GM23338 (cell line): ENCODE measurements around the gene CXorf49B. TPM values are rescaled to one million over a fixed set of nuclear protein-coding genes. Genes with fewer than 3 reads are reported as not detected.

Experiments used
- ATAC-seq: fragments of 200-7000 bp; cut with Tn5 transposase; 3 replicates; pipeline ENCODE4 v1.9.1; 2020
- DNase-seq: peaks from one replicate; pipeline ENCODE4 v3.0.0-alpha.2; 2015; ENCODE audit warnings: low spot score
- H2AFZ ChIP-seq: fragments of 200-600 bp; sonication (generic); 2 replicates; pipeline ENCODE4 v1.8.0; 2016; ENCODE audit warnings: antibody characterized with exemption, mild to moderate bottlenecking, moderate library complexity
- H3F3A ChIP-seq: fragments of 200-600 bp; sonication (generic); replicated peaks from 2 replicates; pipeline ENCODE4 v1.8.0; 2017; ENCODE audit warnings: antibody characterized with exemption, mixed run types, low read depth
- H3K27ac ChIP-seq: fragments of 200-600 bp; sonication (generic); 2 replicates; pipeline ENCODE4 v1.6.1; 2016; ENCODE audit warnings: low read depth
- H3K27me3 ChIP-seq: fragments of 200-600 bp; sonication (generic); 2 replicates; pipeline ENCODE4 v1.8.0; 2016; ENCODE audit warnings: mild to moderate bottlenecking, mixed run types, moderate library complexity; ENCODE audit not compliant: insufficient read depth
- H3K36me3 ChIP-seq: fragments of 200-600 bp; sonication (generic); 2 replicates; pipeline ENCODE4 v1.8.0; 2016; ENCODE audit warnings: mild to moderate bottlenecking; ENCODE audit not compliant: insufficient read depth
- H3K4me1 ChIP-seq: fragments of 200-600 bp; sonication (generic); 2 replicates; pipeline ENCODE4 v1.8.0; 2016; ENCODE audit warnings: mild to moderate bottlenecking, moderate library complexity; ENCODE audit not compliant: insufficient read depth
- H3K4me2 ChIP-seq: fragments of 200-600 bp; sonication (generic); 2 replicates; pipeline ENCODE4 v1.7.1; 2017; ENCODE audit warnings: mixed run types
- H3K4me3 ChIP-seq: fragments of 200-600 bp; sonication (generic); 2 replicates; pipeline ENCODE4 v1.6.1; 2016; ENCODE audit warnings: mixed run types
- H3K79me2 ChIP-seq: fragments of 200-600 bp; sonication (generic); replicated peaks from 2 replicates; pipeline ENCODE4 v1.8.0; 2017; ENCODE audit warnings: mild to moderate bottlenecking; ENCODE audit not compliant: insufficient read depth
- H3K9me2 ChIP-seq: fragments of 200-600 bp; sonication (generic); 2 replicates; pipeline ENCODE4 v1.8.0; 2017; ENCODE audit not compliant: insufficient read depth
- H4K20me1 ChIP-seq: fragments of 200-600 bp; sonication (generic); replicated peaks from 2 replicates; pipeline ENCODE4 v1.8.0; 2017; ENCODE audit warnings: mild to moderate bottlenecking; ENCODE audit not compliant: insufficient read depth
- H3K27ac Mint-ChIP-seq: 2 replicates; pipeline ENCODE4 v1.8.0; 2020; ENCODE audit warnings: inconsistent platforms, mild to moderate bottlenecking, moderate library complexity, mixed read lengths
- H3K27me3 Mint-ChIP-seq: 3 replicates; pipeline ENCODE4 v1.8.0; 2022; ENCODE audit warnings: low read depth, mild to moderate bottlenecking, moderate library complexity, mixed read lengths, inconsistent platforms; ENCODE audit not compliant: insufficient read depth, poor library complexity
- H3K36me3 Mint-ChIP-seq: 3 replicates; pipeline ENCODE4 v1.8.0; 2021; ENCODE audit warnings: low read depth, mild to moderate bottlenecking, inconsistent platforms, moderate library complexity, mixed read lengths
- H3K4me1 Mint-ChIP-seq: 3 replicates; pipeline ENCODE4 v1.8.0; 2020; ENCODE audit warnings: mild to moderate bottlenecking, inconsistent platforms, mixed read lengths
- H3K4me3 Mint-ChIP-seq: 3 replicates; pipeline ENCODE4 v1.8.0; 2021; ENCODE audit warnings: moderate library complexity, mild to moderate bottlenecking, inconsistent platforms, mixed read lengths
- H3K9me3 Mint-ChIP-seq: 3 replicates; pipeline ENCODE4 v1.8.0; 2020; ENCODE audit warnings: moderate library complexity, mild to moderate bottlenecking, inconsistent platforms, mixed read lengths
- CREB1 ChIP-seq: fragments of 250-450 bp; sonication (Bioruptor Pico); IDR thresholded peaks from 2 replicates; pipeline ENCODE4 v1.5.0; 2020; ENCODE audit warnings: low read depth, mild to moderate bottlenecking, moderate library complexity
- ETS1 ChIP-seq: IDR thresholded peaks from 2 replicates; pipeline ENCODE4 v1.6.1; 2016; ENCODE audit warnings: antibody characterized with exemption
- EZH2 ChIP-seq: fragments of 200-600 bp; sonication (generic); IDR thresholded peaks from one replicate; pipeline ENCODE4 v1.8.0; 2017; ENCODE audit warnings: antibody characterized with exemption, mild to moderate bottlenecking, low read depth; ENCODE audit not compliant: unreplicated experiment
- JUNB ChIP-seq: IDR thresholded peaks from one replicate; pipeline ENCODE4 v1.6.1; 2016; ENCODE audit warnings: antibody characterized with exemption; ENCODE audit not compliant: unreplicated experiment
- NANOG ChIP-seq: IDR thresholded peaks from 2 replicates; pipeline ENCODE4 v1.6.1; 2016; ENCODE audit warnings: antibody characterized with exemption, borderline replicate concordance
- POLR2AphosphoS5 ChIP-seq: IDR thresholded peaks from 2 replicates; pipeline ENCODE4 v1.6.1; 2016; ENCODE audit warnings: antibody characterized with exemption, low read depth
- ZNF114 ChIP-seq: fragments of 250-450 bp; sonication (Bioruptor Pico); IDR thresholded peaks from 2 replicates; pipeline ENCODE4 v1.5.0; 2020; ENCODE audit warnings: mild to moderate bottlenecking, moderate library complexity
- ZNF331 ChIP-seq: fragments of 250-450 bp; sonication (Bioruptor Pico); IDR thresholded peaks from 2 replicates; pipeline ENCODE4 v1.5.0; 2020; ENCODE audit warnings: low read depth, mild to moderate bottlenecking, moderate library complexity
- ZNF462 ChIP-seq: fragments of 250-450 bp; sonication (Bioruptor Pico); IDR thresholded peaks from 2 replicates; pipeline ENCODE4 v1.5.0; 2020; ENCODE audit warnings: mild to moderate bottlenecking, moderate library complexity
- polyA plus RNA-seq: library from polyadenylated mRNA; unstranded; fragments of >200 nt; fragmentation: Nextera tagmentation; extraction: Ambion mirVana; gene quantifications from 2 replicates; pipeline ENCODE4 v1.2.1, GENCODE V29; 2016
- total RNA-seq: library from RNA; depleted of rRNA; stranded (reverse); fragments of >200 nt; shearing (Covaris generic); gene quantifications from 2 replicates; pipeline ENCODE4 v1.2.3, GENCODE V29; 2014
- TF ChIP-seq, protein P1 (sequence below): IDR thresholded peaks from one replicate; pipeline ENCODE4 v1.6.1; 2018; ENCODE audit warnings: antibody characterized with exemption; ENCODE audit not compliant: unreplicated experiment

CXorf49B gene
- total and polyA plus RNA-seq, 2 experiments from 2014 or later: not detected

DNA sequence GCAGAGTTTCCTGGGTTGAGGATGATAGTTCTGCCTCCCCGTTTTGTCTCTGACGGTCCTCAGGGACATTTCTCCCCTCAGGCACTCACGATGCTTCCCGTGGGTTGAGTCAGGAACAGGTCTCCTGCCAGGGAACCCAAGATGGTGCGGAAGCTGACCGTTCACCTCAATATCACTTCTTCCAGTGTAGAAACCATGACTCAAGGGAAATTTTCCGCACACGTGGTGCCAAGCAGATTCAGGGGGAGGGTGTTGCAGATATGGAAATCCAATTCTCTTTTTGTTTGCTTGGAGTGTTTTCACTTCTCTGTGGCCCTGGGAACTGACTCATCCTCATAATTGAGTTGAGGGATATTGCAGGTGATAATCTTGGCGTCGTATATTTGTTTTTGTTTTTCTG, 46.7 kb downstream of the CXorf49B start:
- Histone ChIP-seq H2AFZ (no peak overlapping the region), H3K79me2 (no peaks in the 10 kb centered on the region), H3F3A (no peaks in the 10 kb centered on the region), H3K4me3 (no peak overlapping the region), H3K27ac (no peak overlapping the region), H3K4me1 (no peaks in the 10 kb centered on the region), H3K36me3 (no peaks in the 10 kb centered on the region), H3K9me2 (no peaks in the 10 kb centered on the region), H4K20me1 (no peaks in the 10 kb centered on the region), H3K4me2 (no peak overlapping the region), H3K27me3 (no peaks in the 10 kb centered on the region)
- Mint-ChIP-seq H3K4me1 (no peaks in the 10 kb centered on the region), H3K4me3 (no peak overlapping the region), H3K27me3 (peaks cover 1% of the 10 kb centered on the region), H3K27ac (no peak overlapping the region), H3K9me3 (no peaks in the 10 kb centered on the region; the same call in 2 of the 3 replicates), H3K36me3 (no peaks in the 10 kb centered on the region; the same call in 2 of the 3 replicates)
- DNase-seq (no peak), ATAC-seq (no peak)
- TF ChIP-seq CREB1 (CRISPR knock-in tag) (no peak), POLR2AphosphoS5 (no peak)
- TF ChIP-seq, protein P1, sequence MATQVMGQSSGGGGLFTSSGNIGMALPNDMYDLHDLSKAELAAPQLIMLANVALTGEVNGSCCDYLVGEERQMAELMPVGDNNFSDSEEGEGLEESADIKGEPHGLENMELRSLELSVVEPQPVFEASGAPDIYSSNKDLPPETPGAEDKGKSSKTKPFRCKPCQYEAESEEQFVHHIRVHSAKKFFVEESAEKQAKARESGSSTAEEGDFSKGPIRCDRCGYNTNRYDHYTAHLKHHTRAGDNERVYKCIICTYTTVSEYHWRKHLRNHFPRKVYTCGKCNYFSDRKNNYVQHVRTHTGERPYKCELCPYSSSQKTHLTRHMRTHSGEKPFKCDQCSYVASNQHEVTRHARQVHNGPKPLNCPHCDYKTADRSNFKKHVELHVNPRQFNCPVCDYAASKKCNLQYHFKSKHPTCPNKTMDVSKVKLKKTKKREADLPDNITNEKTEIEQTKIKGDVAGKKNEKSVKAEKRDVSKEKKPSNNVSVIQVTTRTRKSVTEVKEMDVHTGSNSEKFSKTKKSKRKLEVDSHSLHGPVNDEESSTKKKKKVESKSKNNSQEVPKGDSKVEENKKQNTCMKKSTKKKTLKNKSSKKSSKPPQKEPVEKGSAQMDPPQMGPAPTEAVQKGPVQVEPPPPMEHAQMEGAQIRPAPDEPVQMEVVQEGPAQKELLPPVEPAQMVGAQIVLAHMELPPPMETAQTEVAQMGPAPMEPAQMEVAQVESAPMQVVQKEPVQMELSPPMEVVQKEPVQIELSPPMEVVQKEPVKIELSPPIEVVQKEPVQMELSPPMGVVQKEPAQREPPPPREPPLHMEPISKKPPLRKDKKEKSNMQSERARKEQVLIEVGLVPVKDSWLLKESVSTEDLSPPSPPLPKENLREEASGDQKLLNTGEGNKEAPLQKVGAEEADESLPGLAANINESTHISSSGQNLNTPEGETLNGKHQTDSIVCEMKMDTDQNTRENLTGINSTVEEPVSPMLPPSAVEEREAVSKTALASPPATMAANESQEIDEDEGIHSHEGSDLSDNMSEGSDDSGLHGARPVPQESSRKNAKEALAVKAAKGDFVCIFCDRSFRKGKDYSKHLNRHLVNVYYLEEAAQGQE: no peak

GRCh38 chrX:71814123-71814912, 51.2 kb downstream of the CXorf49B start:
- DNase-seq (no peak), ATAC-seq (no peak)
- Mint-ChIP-seq H3K36me3 (no peaks in the 10 kb centered on the region; the same call in 2 of the 3 replicates), H3K4me3 (no peak overlapping the region), H3K9me3 (peaks cover 3% of the 10 kb centered on the region; the same call in 2 of the 3 replicates), H3K27ac (no peak overlapping the region), H3K4me1 (no peaks in the 10 kb centered on the region), H3K27me3 (peaks cover 3% of the 10 kb centered on the region)
- H3K27me3 ChIP-seq: no peaks in the 10 kb centered on the region
- H3K9me2 ChIP-seq: no peaks in the 10 kb centered on the region
- no peak overlapping the region for H3K4me2 ChIP-seq
- no peak overlapping the region for H3K27ac ChIP-seq
- H3K4me3 ChIP-seq: no peak overlapping the region
- no peaks in the 10 kb centered on the region for H3K4me1 ChIP-seq
- no peak overlapping the region for H2AFZ ChIP-seq
- no peaks in the 10 kb centered on the region for H3F3A ChIP-seq
- no peaks in the 10 kb centered on the region for H4K20me1 ChIP-seq
- no peaks in the 10 kb centered on the region for H3K79me2 ChIP-seq
- no peaks in the 10 kb centered on the region for H3K36me3 ChIP-seq
- no peak for TF ChIP-seq ETS1
- no peak for TF ChIP-seq ZNF114 (CRISPR knock-in tag)
- no peak for TF ChIP-seq NANOG
- TF ChIP-seq CREB1 (CRISPR knock-in tag): no peak
- TF ChIP-seq EZH2: no peak
- no peak for TF ChIP-seq JUNB
- no peak for TF ChIP-seq ZNF331 (CRISPR knock-in tag)
- TF ChIP-seq ZNF462 (CRISPR knock-in tag): no peak
